Sigmoid colon (tissue), 7 donors: Measurements from ENCODE around the gene BRSK1. TPM values are rescaled to one million over a fixed set of nuclear protein-coding genes. Genes with fewer than 3 reads are reported as not detected.

Experiments
- DNase-seq: peaks from one replicate; pipeline ENCODE4 v3.0.0-alpha.2; 2019
- H3K27ac ChIP-seq, 4 donors: fragments of 200-600 bp; sonication (generic); one replicate each; pipeline ENCODE4 v1.5.1; 2016 to 2019; ENCODE audit warnings: mild to moderate bottlenecking in 1 of 4
- H3K27me3 ChIP-seq, 3 donors: fragments of 200-600 bp; sonication (generic); one replicate each; pipeline ENCODE4 v1.5.1; 2019; ENCODE audit warnings: mild to moderate bottlenecking in 1 of 3
- H3K36me3 ChIP-seq, 4 donors: fragments of 200-600 bp; sonication (generic); one replicate each; pipeline ENCODE4 v1.5.1; 2016 to 2019
- H3K4me1 ChIP-seq, 4 donors: fragments of 200-600 bp; sonication (generic); one replicate each; pipeline ENCODE4 v1.5.1; 2017 to 2019
- H3K4me3 ChIP-seq, 4 donors: fragments of 200-600 bp; sonication (generic); one replicate each; pipeline ENCODE4 v1.5.1; 2017 to 2019; ENCODE audit warnings: mild to moderate bottlenecking in 2 of 4, moderate library complexity in 1 of 4
- H3K9me3 ChIP-seq, 4 donors: fragments of 200-600 bp in 3 of 4; sonication (generic) in 3 of 4; one replicate each; pipeline versions ENCODE4 v1.5.1 to v1.6.1; 2013 to 2019
- CTCF ChIP-seq, 4 experiments: fragments of 450-650 bp in 3 of 4; fragments of 200-600 bp in 1 of 4; IDR thresholded peaks; one replicate each; pipeline ENCODE4 v1.5.1; 2016 to 2019; ENCODE audit warnings: antibody characterized with exemption in 4 of 4, mild to moderate bottlenecking in 3 of 4, moderate library complexity in 2 of 4
- EP300 ChIP-seq, 4 donors: sonication (generic); formaldehyde crosslinking; IDR thresholded peaks; one replicate each; pipeline ENCODE4 v1.6.1; 2017; ENCODE audit warnings: antibody characterized with exemption in 4 of 4
- POLR2A ChIP-seq, 2 donors: fragments of 450-650 bp; IDR thresholded peaks; one replicate each; pipeline ENCODE4 v1.6.1; 2016; ENCODE audit warnings: antibody characterized with exemption in 2 of 2, mild to moderate bottlenecking in 2 of 2, moderate library complexity in 2 of 2
- POLR2AphosphoS5 ChIP-seq, 4 donors: sonication (generic); formaldehyde crosslinking; IDR thresholded peaks; one replicate each; pipeline ENCODE4 v1.6.1; 2017; ENCODE audit warnings: antibody characterized with exemption in 4 of 4
- WGBS, 2 donors: extraction: QIAGEN DNeasy Blood & Tissue Kit; methylation state at CpG; one replicate each; pipeline ENCODE4 v1.1.7; 2013; 5-methylcytosine and 5-hydroxymethylcytosine counted together
- intact Hi-C: fragments of 100-400 bp; cut with DNase I; formaldehyde crosslinking; loops from one replicate; pipeline ENCODE4 v1.15.1; 2023
- polyA plus RNA-seq, 3 donors: library from polyadenylated mRNA; stranded (reverse); fragments of 200-250 nt; gene quantifications; one replicate each; pipeline ENCODE4 v1.2.3, GENCODE V29; 2013
- total RNA-seq, 4 donors: library from RNA; depleted of rRNA; stranded (reverse); fragments of >200 nt; gene quantifications; one replicate each; pipeline ENCODE4 v1.1.0, GENCODE V29; 2016
- donor health status: healthy with polysubstance abuse.
- donor health status: Bipolar disorder and iron deficiency.
- donor health status: healthy.

BRSK1 gene
- total and polyA plus RNA-seq, 7 donors: 2.9 to 20.6 (median 6.0) TPM; not detected in 1

- Histone ChIP-seq H3K27me3 (no peaks in the 10 kb centered on the region), H3K9me3 (no peaks in the 10 kb centered on the region), H3K4me3 (no peak overlapping the region), H3K27ac (no peak overlapping the region), H3K4me1 (peaks cover 0 to 59% (median 21%) of the 10 kb centered on the region in 4 donors), H3K36me3 (peaks cover 14 to 22% (median 18%) of the 10 kb centered on the region in 4 donors)
- WGBS, 2 donors: 95 to 96% methylated on average over 11 of the region's 11 CpGs
- intact Hi-C loops: no loop called here
- no peak for DNase-seq
- TF ChIP-seq POLR2A (IDR thresholded peaks at IDR 0.05): no peak
- TF ChIP-seq CTCF (IDR thresholded peaks at IDR 0.05): no peak
- TF ChIP-seq POLR2AphosphoS5 (IDR thresholded peaks at IDR 0.05): no peak
- TF ChIP-seq EP300 (IDR thresholded peaks at IDR 0.05): no peak
These were observed 34.0 kb upstream of the BRSK1 start for GRCh38 chr19:55249841-55250240.

- TF ChIP-seq EP300 (IDR thresholded peaks at IDR 0.05) (no peak), CTCF (IDR thresholded peaks at IDR 0.05) (no peak), POLR2AphosphoS5 (IDR thresholded peaks at IDR 0.05) (no peak), POLR2A (IDR thresholded peaks at IDR 0.05) (no peak)
- no peaks in the 10 kb centered on the region for H3K27me3 ChIP-seq
- 92 to 95% methylated on average over 18 of the region's 18 CpGs for WGBS, 2 donors
- peaks cover 9 to 16% (median 13%) of the 10 kb centered on the region in 4 donors for H3K36me3 ChIP-seq
- H3K4me3 ChIP-seq: no peak overlapping the region
- no peak for DNase-seq
- H3K9me3 ChIP-seq: no peaks in the 10 kb centered on the region
- H3K27ac ChIP-seq: no peak overlapping the region
- intact Hi-C loops: no loop called here
- peaks cover 0 to 65% (median 27%) of the 10 kb centered on the region in 4 donors for H3K4me1 ChIP-seq
These were observed 33.3 kb upstream of the BRSK1 start for GRCh38 chr19:55250262-55251036.

- WGBS, 2 donors: 32 to 60% methylated on average over 19 of the region's 19 CpGs
- Histone ChIP-seq H3K27me3 (no peaks in the 10 kb centered on the region), H3K9me3 (no peaks in the 10 kb centered on the region), H3K36me3 (peaks cover 1 to 5% (median 4%) of the 10 kb centered on the region in 4 donors), H3K4me1 (peaks cover 0 to 76% (median 37%) of the 10 kb centered on the region in 4 donors), H3K27ac (no peak overlapping the region), H3K4me3 (no peak overlapping the region)
- TF ChIP-seq CTCF (IDR thresholded peaks at IDR 0.05) (no peak), POLR2AphosphoS5 (IDR thresholded peaks at IDR 0.05) (no peak), POLR2A (IDR thresholded peaks at IDR 0.05) (no peak), EP300 (IDR thresholded peaks at IDR 0.05) (no peak)
- intact Hi-C loops: no loop called here
- no peak for DNase-seq
These were observed 32.3 kb upstream of the BRSK1 start for GRCh38 chr19:55251341-55252081.

GRCh38 chr19:55252760-55253663 is 30.8 kb upstream of the BRSK1 start:
- no peak for DNase-seq
- H3K4me1 ChIP-seq: peaks cover 0 to 81% (median 47%) of the 10 kb centered on the region in 4 donors
- intact Hi-C loops: no loop called here
- H3K27me3 ChIP-seq: no peaks in the 10 kb centered on the region
- H3K4me3 ChIP-seq: no peak overlapping the region
- H3K9me3 ChIP-seq: no peaks in the 10 kb centered on the region
- no peaks in the 10 kb centered on the region for H3K36me3 ChIP-seq
- no peak overlapping the region for H3K27ac ChIP-seq
- WGBS, 2 donors: 71 to 86% methylated on average over 21 of the region's 21 CpGs
- TF ChIP-seq EP300 (IDR thresholded peaks at IDR 0.05): no peak
